ENCODE measurements around the gene SZT2. TPM values are rescaled to one million over a fixed set of nuclear protein-coding genes. Genes with fewer than 3 reads are reported as not detected.

Gene SZT2
- total and polyA plus RNA-seq, 10 of the 15 experiments (the other 5 are each of a cell fraction or from before 2014, with no cell fraction given), result 1.4 to 38.3 (median 12.7) TPM

DNA sequence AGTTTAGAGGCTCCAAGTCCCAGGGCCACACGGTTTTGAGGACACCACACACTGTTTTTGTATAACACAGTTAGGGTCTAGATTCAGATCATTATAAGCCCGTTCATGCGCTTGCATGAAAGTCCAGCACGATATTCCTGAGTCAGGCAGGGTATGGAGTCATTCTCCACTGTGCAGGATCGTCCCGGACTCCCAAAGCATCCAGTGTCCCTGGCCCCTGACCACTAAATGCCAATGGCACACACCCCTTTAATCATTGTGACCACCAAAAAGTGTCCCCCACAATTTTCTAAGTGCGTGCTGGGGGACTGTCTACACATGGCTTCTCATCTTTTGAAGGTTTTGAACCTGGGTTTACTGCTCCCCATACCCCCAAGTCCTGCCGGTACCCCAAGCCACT lies 113.8 kb downstream of the SZT2 start:
- no TSS peak for BruUV-seq (replicated peaks)
- H3K27me3 ChIP-seq (replicated peaks in 1 of 2; ENCODE audit: control insufficient read depth in 2 of 2, insufficient read depth in 2 of 2, low read length in 1 of 2), result no peaks in the 10 kb centered on the region
- in situ Hi-C loops (cut with MboI) (no loop called here), intact Hi-C loops (cut with micrococcal nuclease; ENCODE audit: unreplicated experiment) (no loop called here)
- H2AFZ ChIP-seq (ENCODE audit: control insufficient read depth, low read depth, low read length), result no peak overlapping the region
- ChIA-PET RAD21 (ENCODE audit: unreplicated experiment) (no interaction called here), CTCF (no interaction called here), SMC1A (ENCODE audit: uncharacterized antibody, unreplicated experiment) (interaction anchor here (1.2 kb wide), 1 partner anchor 9 kb away, joined by 4 read pairs; no protein-coding TSS in a partner anchor), POLR2A (no interaction called here)
- H3K9me3 ChIP-seq (replicated peaks; ENCODE audit: control insufficient read depth, insufficient read depth, low read length), result no peaks in the 10 kb centered on the region
- TF ChIP-seq ATF7 (IDR thresholded peaks at IDR 0.05; ENCODE audit: low read depth) (no peak), ZNF207 (IDR thresholded peaks at IDR 0.05; ENCODE audit: borderline replicate concordance) (no peak), ESRRA (IDR thresholded peaks at IDR 0.05; ENCODE audit: low read length) (no peak), PML (IDR thresholded peaks at IDR 0.05; ENCODE audit: low read length) (no peak), RFX5 (IDR thresholded peaks at IDR 0.05; ENCODE audit: low read depth, low read length) (no peak), GABPA (IDR thresholded peaks at IDR 0.05; ENCODE audit: low read depth) (no peak), NR2F1 (conservative IDR thresholded peaks at IDR 0.05) (no peak), TAF1 (IDR thresholded peaks at IDR 0.05; ENCODE audit: borderline replicate concordance, low read depth, low read length) (no peak), DPF2 (IDR thresholded peaks at IDR 0.05) (no peak), MYB (IDR thresholded peaks at IDR 0.05; ENCODE audit: borderline replicate concordance, low read depth, low read length) (no peak), FOS (IDR thresholded peaks at IDR 0.05; ENCODE audit: borderline replicate concordance, extremely low read depth, insufficient read length) (no peak)
- no peak overlapping the region for H3K27ac ChIP-seq (ENCODE audit: control insufficient read depth, insufficient read depth)
- no peak overlapping the region for H3K4me3 ChIP-seq
- H3K36me3 ChIP-seq (ENCODE audit: control insufficient read depth in 2 of 2, insufficient read depth in 2 of 2, low read length in 1 of 2), result no peaks in the 10 kb centered on the region
- DNase-seq (ENCODE audit: low read depth, low spot score) (no peak), FAIRE-seq (no peak), ATAC-seq (no peak)
- H3K4me2 ChIP-seq (ENCODE audit: control insufficient read depth, insufficient read depth), result no peak overlapping the region
- no peak overlapping the region for H3K9ac ChIP-seq (ENCODE audit: control insufficient read depth, insufficient read depth, low read length)
- H4K20me1 ChIP-seq (ENCODE audit: control insufficient read depth, insufficient read depth), result no peaks in the 10 kb centered on the region
- WGBS (ENCODE audit: insufficient coverage, insufficient replicate concordance, low lambda C conversion rate, missing lambda C conversion rate), result 55% methylated on average over 7 of the region's 8 CpGs
- H3K79me2 ChIP-seq (ENCODE audit: control insufficient read depth, insufficient read depth, low read length), result no peaks in the 10 kb centered on the region
- H3K4me1 ChIP-seq (ENCODE audit: control insufficient read depth, insufficient read depth, low read length), result no peaks in the 10 kb centered on the region

Small RNA genes lying within 50 kb of the gene (microRNA-seq; reads per million reads assigned to microRNA genes)
- gene MIR6734 (not detected), gene MIR6735 (not detected)

Small RNA genes lying within 50 kb of the gene (small RNA-seq; reads per million reads assigned to genes)
- gene MIR6735, result not detected

Other genes with a start within 250 kb of the SZT2 start
Only the 7 nearest of the 11 such genes appear.
- gene C1orf210, start 104.3 kb upstream of the SZT2 start, total RNA-seq (2014; rRNA removed), result not detected in 2 replicates
- gene C1orf210, start 104.3 kb upstream of the SZT2 start, total RNA-seq (2014; rRNA removed; fragmentation: Illumina TruSeq; extraction: Trizol), result not detected in 2 replicates
- gene C1orf210, start 104.3 kb upstream of the SZT2 start, total RNA-seq (2021), result not detected in 2 replicates
- gene C1orf210, start 104.3 kb upstream of the SZT2 start, polyA plus RNA-seq (2011; rRNA removed), result 0.07 TPM in 1 of 2 replicates, not detected in the other
- gene C1orf210, start 104.3 kb upstream of the SZT2 start, polyA plus RNA-seq (2014; fragmentation: Illumina TruSeq; extraction: Trizol), result not detected in 2 replicates
- not detected for gene C1orf210, start 104.3 kb upstream of the SZT2 start, polyA plus RNA-seq (2014; fragmentation: Nextera tagmentation; extraction: Ambion mirVana)
- gene C1orf210, start 104.3 kb upstream of the SZT2 start, polyA plus RNA-seq (2014; rRNA removed), result not detected in 2 replicates
- not detected for gene C1orf210, start 104.3 kb upstream of the SZT2 start, polyA plus RNA-seq (2016; fragmentation: Nextera tagmentation; extraction: Ambion mirVana)
- gene TIE1, start 88.9 kb upstream of the SZT2 start, total RNA-seq (2014; rRNA removed), result 1.7 and 2.0 TPM in 2 replicates
- 0.58 and 0.64 TPM in 2 replicates for gene TIE1, start 88.9 kb upstream of the SZT2 start, total RNA-seq (2014; rRNA removed; fragmentation: Illumina TruSeq; extraction: Trizol)
- 3.3 and 3.9 TPM in 2 replicates for gene TIE1, start 88.9 kb upstream of the SZT2 start, total RNA-seq (2021)
- gene TIE1, start 88.9 kb upstream of the SZT2 start, polyA plus RNA-seq (2011; rRNA removed), result 1.7 and 3.4 TPM in 2 replicates
- 0.43 and 0.62 TPM in 2 replicates for gene TIE1, start 88.9 kb upstream of the SZT2 start, polyA plus RNA-seq (2014; fragmentation: Illumina TruSeq; extraction: Trizol)
- under 1 TPM; 0.26 to 0.40 TPM for gene TIE1, start 88.9 kb upstream of the SZT2 start, polyA plus RNA-seq (2014; fragmentation: Nextera tagmentation; extraction: Ambion mirVana)
- 2.5 TPM in 2 replicates for gene TIE1, start 88.9 kb upstream of the SZT2 start, polyA plus RNA-seq (2014; rRNA removed)
- 1 to 10 TPM; 1.2 to 1.5 TPM for gene TIE1, start 88.9 kb upstream of the SZT2 start, polyA plus RNA-seq (2016; fragmentation: Nextera tagmentation; extraction: Ambion mirVana)
- gene MPL, start 52.1 kb upstream of the SZT2 start, total RNA-seq (2014; rRNA removed), result not detected in 2 replicates
- not detected in 2 replicates for gene MPL, start 52.1 kb upstream of the SZT2 start, total RNA-seq (2014; rRNA removed; fragmentation: Illumina TruSeq; extraction: Trizol)
- gene MPL, start 52.1 kb upstream of the SZT2 start, total RNA-seq (2021), result not detected in 2 replicates
- gene MPL, start 52.1 kb upstream of the SZT2 start, polyA plus RNA-seq (2011; rRNA removed), result not detected in 2 replicates
- not detected in 2 replicates for gene MPL, start 52.1 kb upstream of the SZT2 start, polyA plus RNA-seq (2014; fragmentation: Illumina TruSeq; extraction: Trizol)
- not detected for gene MPL, start 52.1 kb upstream of the SZT2 start, polyA plus RNA-seq (2014; fragmentation: Nextera tagmentation; extraction: Ambion mirVana)
- not detected in 2 replicates for gene MPL, start 52.1 kb upstream of the SZT2 start, polyA plus RNA-seq (2014; rRNA removed)
- gene MPL, start 52.1 kb upstream of the SZT2 start, polyA plus RNA-seq (2016; fragmentation: Nextera tagmentation; extraction: Ambion mirVana), result not detected
- gene CDC20, start 30.9 kb upstream of the SZT2 start, total RNA-seq (2014; rRNA removed), result 197 and 213 TPM in 2 replicates
- gene CDC20, start 30.9 kb upstream of the SZT2 start, total RNA-seq (2014; rRNA removed; fragmentation: Illumina TruSeq; extraction: Trizol), result 81.5 and 82.0 TPM in 2 replicates
- 192 and 205 TPM in 2 replicates for gene CDC20, start 30.9 kb upstream of the SZT2 start, total RNA-seq (2021)
- gene CDC20, start 30.9 kb upstream of the SZT2 start, polyA plus RNA-seq (2011; rRNA removed), result 37.3 and 103 TPM in 2 replicates
- gene CDC20, start 30.9 kb upstream of the SZT2 start, polyA plus RNA-seq (2014; fragmentation: Illumina TruSeq; extraction: Trizol), result 91.9 and 135 TPM in 2 replicates
- gene CDC20, start 30.9 kb upstream of the SZT2 start, polyA plus RNA-seq (2014; fragmentation: Nextera tagmentation; extraction: Ambion mirVana), result 10 to 100 TPM; 36.3 to 63.1 TPM
- 165 and 225 TPM in 2 replicates for gene CDC20, start 30.9 kb upstream of the SZT2 start, polyA plus RNA-seq (2014; rRNA removed)
- 100 to 1,000 TPM; 299 to 347 TPM for gene CDC20, start 30.9 kb upstream of the SZT2 start, polyA plus RNA-seq (2016; fragmentation: Nextera tagmentation; extraction: Ambion mirVana)
- gene ELOVL1, start 21.9 kb upstream of the SZT2 start, total RNA-seq (2014; rRNA removed), result 77.4 and 88.2 TPM in 2 replicates
- 55.4 and 58.5 TPM in 2 replicates for gene ELOVL1, start 21.9 kb upstream of the SZT2 start, total RNA-seq (2014; rRNA removed; fragmentation: Illumina TruSeq; extraction: Trizol)
- 66.8 and 68.0 TPM in 2 replicates for gene ELOVL1, start 21.9 kb upstream of the SZT2 start, total RNA-seq (2021)
- 88.7 and 139 TPM in 2 replicates for gene ELOVL1, start 21.9 kb upstream of the SZT2 start, polyA plus RNA-seq (2011; rRNA removed)
- 102 and 126 TPM in 2 replicates for gene ELOVL1, start 21.9 kb upstream of the SZT2 start, polyA plus RNA-seq (2014; fragmentation: Illumina TruSeq; extraction: Trizol)
- gene ELOVL1, start 21.9 kb upstream of the SZT2 start, polyA plus RNA-seq (2014; fragmentation: Nextera tagmentation; extraction: Ambion mirVana), result 10 to 100 TPM; 62.7 to 68.4 TPM
- 91.3 and 97.8 TPM in 2 replicates for gene ELOVL1, start 21.9 kb upstream of the SZT2 start, polyA plus RNA-seq (2014; rRNA removed)
- gene ELOVL1, start 21.9 kb upstream of the SZT2 start, polyA plus RNA-seq (2016; fragmentation: Nextera tagmentation; extraction: Ambion mirVana), result 100 to 1,000 TPM in 1 of 2 experiments, 10 to 100 TPM in 1; 92.6 to 111 TPM
- 39.7 and 42.6 TPM in 2 replicates for gene MED8, start 99 bp upstream of the SZT2 start, total RNA-seq (2014; rRNA removed)
- 32.6 and 33.3 TPM in 2 replicates for gene MED8, start 99 bp upstream of the SZT2 start, total RNA-seq (2014; rRNA removed; fragmentation: Illumina TruSeq; extraction: Trizol)
- gene MED8, start 99 bp upstream of the SZT2 start, total RNA-seq (2021), result 37.4 and 39.4 TPM in 2 replicates
- gene MED8, start 99 bp upstream of the SZT2 start, polyA plus RNA-seq (2011; rRNA removed), result 16.5 and 20.2 TPM in 2 replicates
- 37.6 and 39.2 TPM in 2 replicates for gene MED8, start 99 bp upstream of the SZT2 start, polyA plus RNA-seq (2014; fragmentation: Illumina TruSeq; extraction: Trizol)
- gene MED8, start 99 bp upstream of the SZT2 start, polyA plus RNA-seq (2014; fragmentation: Nextera tagmentation; extraction: Ambion mirVana), result 10 to 100 TPM; 59.8 to 61.7 TPM
- 21.9 and 25.4 TPM in 2 replicates for gene MED8, start 99 bp upstream of the SZT2 start, polyA plus RNA-seq (2014; rRNA removed)
- 10 to 100 TPM; 57.3 to 58.7 TPM for gene MED8, start 99 bp upstream of the SZT2 start, polyA plus RNA-seq (2016; fragmentation: Nextera tagmentation; extraction: Ambion mirVana)
- 2.9 and 5.6 TPM in 2 replicates for gene HYI, start 64.0 kb downstream of the SZT2 start, total RNA-seq (2014; rRNA removed)
- gene HYI, start 64.0 kb downstream of the SZT2 start, total RNA-seq (2014; rRNA removed; fragmentation: Illumina TruSeq; extraction: Trizol), result 1.6 and 2.0 TPM in 2 replicates
- gene HYI, start 64.0 kb downstream of the SZT2 start, total RNA-seq (2021), result 5.3 and 5.5 TPM in 2 replicates
- gene HYI, start 64.0 kb downstream of the SZT2 start, polyA plus RNA-seq (2011; rRNA removed), result 0.46 and 0.69 TPM in 2 replicates
- 1.3 and 1.9 TPM in 2 replicates for gene HYI, start 64.0 kb downstream of the SZT2 start, polyA plus RNA-seq (2014; fragmentation: Illumina TruSeq; extraction: Trizol)
- under 1 TPM; 0.27 TPM for gene HYI, start 64.0 kb downstream of the SZT2 start, polyA plus RNA-seq (2014; fragmentation: Nextera tagmentation; extraction: Ambion mirVana)
- gene HYI, start 64.0 kb downstream of the SZT2 start, polyA plus RNA-seq (2014; rRNA removed), result 5.4 and 7.5 TPM in 2 replicates
- gene HYI, start 64.0 kb downstream of the SZT2 start, polyA plus RNA-seq (2016; fragmentation: Nextera tagmentation; extraction: Ambion mirVana), result 1 to 10 TPM; 2.1 to 2.4 TPM

Measured in GM12878 (cell line).